GM06990 (cell line): Measurements from ENCODE around the gene PHLDA1.
"Not testable (repeated sequence)": the region's sequence is repeated elsewhere in the genome, so short reads cannot be mapped to it uniquely, and the experiment has no call there.

Experiments used
- DNase-seq: peaks from one replicate; pipeline ENCODE4 v3.0.0-alpha.2; 2011; ENCODE audit not compliant: insufficient read length; ENCODE audit errors: extremely low read depth
- H3K27me3 ChIP-seq: replicated peaks from 2 replicates; pipeline ENCODE4 v1.6.0; 2011; ENCODE audit warnings: low read length; ENCODE audit not compliant: control insufficient read depth, insufficient read depth
- H3K36me3 ChIP-seq: 2 replicates; pipeline ENCODE4 v1.5.1; 2011; ENCODE audit warnings: low read length; ENCODE audit not compliant: control insufficient read depth, insufficient read depth
- H3K4me3 ChIP-seq: replicated peaks from 2 replicates; pipeline ENCODE4 v1.5.1; 2011; ENCODE audit warnings: low read depth, mild to moderate bottlenecking, control low read depth, low read length
- TF ChIP-seq, protein P1 (sequence below): IDR thresholded peaks from 2 replicates; pipeline ENCODE4 v1.5.1; 2011; ENCODE audit warnings: low read length, control low read depth, mild to moderate bottlenecking, inconsistent platforms; ENCODE audit not compliant: insufficient read depth, poor library complexity, severe bottlenecking

Gene PHLDA1

GRCh38 chr12:75994069-75994740 is 37.4 kb downstream of the PHLDA1 start:
- Histone ChIP-seq H3K4me3 (no peak overlapping the region), H3K36me3 (no peaks in the 10 kb centered on the region), H3K27me3 (no peaks in the 10 kb centered on the region)
- TF ChIP-seq, protein P1, sequence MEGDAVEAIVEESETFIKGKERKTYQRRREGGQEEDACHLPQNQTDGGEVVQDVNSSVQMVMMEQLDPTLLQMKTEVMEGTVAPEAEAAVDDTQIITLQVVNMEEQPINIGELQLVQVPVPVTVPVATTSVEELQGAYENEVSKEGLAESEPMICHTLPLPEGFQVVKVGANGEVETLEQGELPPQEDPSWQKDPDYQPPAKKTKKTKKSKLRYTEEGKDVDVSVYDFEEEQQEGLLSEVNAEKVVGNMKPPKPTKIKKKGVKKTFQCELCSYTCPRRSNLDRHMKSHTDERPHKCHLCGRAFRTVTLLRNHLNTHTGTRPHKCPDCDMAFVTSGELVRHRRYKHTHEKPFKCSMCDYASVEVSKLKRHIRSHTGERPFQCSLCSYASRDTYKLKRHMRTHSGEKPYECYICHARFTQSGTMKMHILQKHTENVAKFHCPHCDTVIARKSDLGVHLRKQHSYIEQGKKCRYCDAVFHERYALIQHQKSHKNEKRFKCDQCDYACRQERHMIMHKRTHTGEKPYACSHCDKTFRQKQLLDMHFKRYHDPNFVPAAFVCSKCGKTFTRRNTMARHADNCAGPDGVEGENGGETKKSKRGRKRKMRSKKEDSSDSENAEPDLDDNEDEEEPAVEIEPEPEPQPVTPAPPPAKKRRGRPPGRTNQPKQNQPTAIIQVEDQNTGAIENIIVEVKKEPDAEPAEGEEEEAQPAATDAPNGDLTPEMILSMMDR: no peak
- DNase-seq: no peak

GRCh38 chr12:75991753-75992152 is 39.8 kb downstream of the PHLDA1 start:
- TF ChIP-seq, protein P1: no peak
- H3K4me3 ChIP-seq: no peak overlapping the region
- no peak for DNase-seq
- no peaks in the 10 kb centered on the region for H3K27me3 ChIP-seq
- no peaks in the 10 kb centered on the region for H3K36me3 ChIP-seq

DNA sequence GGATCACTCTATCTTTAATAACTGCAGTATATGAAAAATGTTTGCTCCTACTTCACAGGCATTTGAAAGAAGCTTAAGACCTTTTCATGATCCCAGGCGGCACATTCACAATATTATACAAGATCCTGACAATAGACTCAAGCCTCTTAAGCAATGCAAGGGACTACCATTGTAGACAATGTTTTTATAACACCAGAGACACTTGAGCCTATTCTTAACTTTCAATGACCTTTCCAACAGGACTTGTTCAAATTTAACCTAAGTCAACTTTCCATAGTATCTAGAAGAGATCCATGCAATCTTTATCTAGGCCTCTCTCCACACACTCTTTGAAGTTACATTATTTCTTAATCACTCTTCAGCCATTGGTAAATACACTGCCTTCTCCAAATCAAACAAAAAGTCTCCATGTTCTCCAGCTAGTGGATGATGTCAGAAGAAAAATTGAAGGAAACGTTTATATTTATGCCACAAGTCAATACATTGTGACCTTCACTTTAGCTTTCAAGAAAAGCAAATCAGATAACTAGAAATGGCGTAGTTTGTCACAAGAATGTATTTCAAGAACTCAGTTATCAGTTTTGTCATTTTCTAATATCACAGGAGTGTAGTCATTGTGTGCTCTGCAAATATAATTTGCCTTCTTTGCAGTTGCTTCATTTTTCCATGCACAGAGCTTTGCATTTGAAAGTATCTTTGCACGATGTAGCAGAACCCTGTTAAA is 41.2 kb downstream of the PHLDA1 start:
- TF ChIP-seq, protein P1: no peak
- Histone ChIP-seq H3K36me3 (no peaks in the 10 kb centered on the region), H3K27me3 (no peaks in the 10 kb centered on the region), H3K4me3 (no peak overlapping the region)
- DNase-seq: no peak

- not testable (repeated sequence) for DNase-seq, H3K4me3 ChIP-seq, H3K27me3 ChIP-seq, H3K36me3 ChIP-seq
Measured at GRCh38 chr12:75987709-75988108, 43.9 kb downstream of the PHLDA1 start.

GRCh38 chr12:75986001-75986746 is 45.4 kb downstream of the PHLDA1 start:
- H3K4me3 ChIP-seq: no peak overlapping the region
- TF ChIP-seq, protein P1: no peak
- DNase-seq: no peak
- H3K27me3 ChIP-seq: no peaks in the 10 kb centered on the region
- H3K36me3 ChIP-seq: no peaks in the 10 kb centered on the region

DNA sequence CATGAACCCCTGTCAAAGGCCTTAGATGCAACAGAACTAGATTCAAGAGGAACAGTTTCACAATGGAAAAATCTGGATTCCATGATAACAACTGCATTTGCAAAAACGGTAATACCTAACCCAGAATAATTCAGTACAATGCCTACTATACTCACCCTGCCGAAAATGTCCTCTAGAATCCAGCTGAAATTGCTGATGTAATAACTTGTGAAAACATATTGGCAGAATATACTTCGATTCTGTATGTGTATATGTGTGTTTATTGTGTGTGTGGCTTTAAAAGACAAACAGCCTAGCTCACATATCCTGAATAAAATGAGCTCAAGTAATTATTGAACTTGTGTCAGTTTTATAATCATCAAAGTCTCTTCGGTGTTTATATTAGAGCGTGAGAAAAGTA is 46.0 kb downstream of the PHLDA1 start:
- no peaks in the 10 kb centered on the region for H3K36me3 ChIP-seq
- DNase-seq: no peak
- H3K4me3 ChIP-seq: no peak overlapping the region
- TF ChIP-seq, protein P1: no peak
- H3K27me3 ChIP-seq: no peaks in the 10 kb centered on the region
